Neural progenitor cell (in vitro differentiated cells): ENCODE results near the gene MRPL36. TPM values are rescaled to one million over a fixed set of nuclear protein-coding genes. Genes with fewer than 3 reads are reported as not detected.
"Not testable (repeated sequence)": the region's sequence is repeated elsewhere in the genome, so short reads cannot be mapped to it uniquely, and the experiment has no call there.

Source experiments
- DNase-seq: peaks from one replicate; pipeline ENCODE4 v3.0.0-alpha.2; 2016; ENCODE audit warnings: low spot score
- H2AFZ ChIP-seq: fragments of 200-600 bp; sonication (generic); replicated peaks from 2 replicates; pipeline ENCODE4 v1.6.1; 2016; ENCODE audit warnings: antibody characterized with exemption
- H3F3A ChIP-seq: fragments of 200-600 bp; sonication (generic); 2 replicates; pipeline ENCODE4 v1.6.1; 2016; ENCODE audit warnings: antibody characterized with exemption, low read depth
- H3K27ac ChIP-seq: fragments of 200-600 bp; sonication (generic); 2 replicates; pipeline ENCODE4 v1.5.1; 2016; ENCODE audit warnings: mild to moderate bottlenecking
- H3K27me3 ChIP-seq: fragments of 200-600 bp; sonication (generic); 2 replicates; pipeline ENCODE4 v1.6.1; 2016; ENCODE audit warnings: mild to moderate bottlenecking, moderate library complexity
- H3K36me3 ChIP-seq: fragments of 200-600 bp; sonication (generic); 2 replicates; pipeline ENCODE4 v1.5.1; 2016
- H3K4me1 ChIP-seq: fragments of 200-600 bp; sonication (generic); 2 replicates; pipeline ENCODE4 v1.6.1; 2016; ENCODE audit warnings: mixed run types
- H3K4me2 ChIP-seq: fragments of 200-600 bp; sonication (generic); 2 replicates; pipeline ENCODE4 v1.6.1; 2016
- H3K4me3 ChIP-seq: fragments of 200-600 bp; sonication (generic); 2 replicates; pipeline ENCODE4 v1.5.1; 2016
- H3K79me2 ChIP-seq: fragments of 200-600 bp; sonication (generic); 2 replicates; pipeline ENCODE4 v1.6.1; 2016; ENCODE audit warnings: low read depth
- H3K9ac ChIP-seq: fragments of 200-600 bp; sonication (generic); 2 replicates; pipeline ENCODE4 v1.6.1; 2016
- H3K9me3 ChIP-seq: fragments of 200-600 bp; sonication (generic); 2 replicates; pipeline ENCODE4 v1.5.1; 2016; ENCODE audit warnings: low read depth
- H4K20me1 ChIP-seq: fragments of 200-600 bp; sonication (generic); 2 replicates; pipeline ENCODE4 v1.6.1; 2016; ENCODE audit warnings: low read depth
- H3K27ac Mint-ChIP-seq: 3 replicates; pipeline ENCODE4 v1.8.0; 2021; ENCODE audit warnings: mixed read lengths
- H3K27me3 Mint-ChIP-seq: 2 replicates; pipeline ENCODE4 v1.8.0; 2022; ENCODE audit warnings: low read depth, mild to moderate bottlenecking, inconsistent platforms, moderate library complexity, mixed read lengths; ENCODE audit not compliant: insufficient read depth
- H3K36me3 Mint-ChIP-seq: 3 replicates; pipeline ENCODE4 v1.8.0; 2021; ENCODE audit warnings: mixed read lengths
- H3K4me1 Mint-ChIP-seq: 3 replicates; pipeline ENCODE4 v1.8.0; 2021; ENCODE audit warnings: mixed read lengths
- H3K4me3 Mint-ChIP-seq: 3 replicates; pipeline ENCODE4 v1.8.0; 2021; ENCODE audit warnings: mild to moderate bottlenecking, moderate library complexity, mixed read lengths
- H3K9me3 Mint-ChIP-seq: 3 replicates; pipeline ENCODE4 v1.8.0; 2020; ENCODE audit warnings: mixed read lengths
- CTCF ChIP-seq: fragments of 200-600 bp; sonication (generic); IDR thresholded peaks from 2 replicates; pipeline ENCODE4 v1.5.1; 2017; ENCODE audit warnings: antibody characterized with exemption, mild to moderate bottlenecking
- EZH2 ChIP-seq: fragments of 200-600 bp; sonication (generic); IDR thresholded peaks from 2 replicates; pipeline ENCODE4 v1.6.1; 2017; ENCODE audit warnings: antibody characterized with exemption, mild to moderate bottlenecking, moderate library complexity
- EZH2phosphoT487 ChIP-seq: fragments of 200-600 bp; sonication (generic); IDR thresholded peaks from 2 replicates; pipeline ENCODE4 v1.6.1; 2017; ENCODE audit warnings: antibody characterized with exemption
- total RNA-seq: library from RNA; depleted of rRNA; stranded (reverse); fragments of >200 nt; gene quantifications from 2 replicates; pipeline ENCODE4 v1.2.3, GENCODE V29; 2015; ENCODE audit warnings: low replicate concordance

MRPL36 gene
- total RNA-seq, 1 donor from 2014 or later = 22.2 TPM

- H3K4me3 ChIP-seq = no peak overlapping the region
- Mint-ChIP-seq H3K36me3 (no peaks in the 10 kb centered on the region), H3K27ac (no peak overlapping the region), H3K4me1 (peaks cover 18% of the 10 kb centered on the region), H3K9me3 (no peaks in the 10 kb centered on the region), H3K27me3 (peaks cover 3% of the 10 kb centered on the region), H3K4me3 (no peak overlapping the region)
- no peaks in the 10 kb centered on the region for H3K27me3 ChIP-seq
- no peaks in the 10 kb centered on the region for H3K36me3 ChIP-seq
- no peak overlapping the region for H3K9ac ChIP-seq
- TF ChIP-seq CTCF (no peak), EZH2 (no peak), EZH2phosphoT487 (no peak)
- peak overlapping the region; percentile 71 for H2AFZ ChIP-seq
- H3K4me2 ChIP-seq = no peak overlapping the region
- H4K20me1 ChIP-seq = no peaks in the 10 kb centered on the region
- no peaks in the 10 kb centered on the region for H3K79me2 ChIP-seq
- peaks cover 11% of the 10 kb centered on the region for H3F3A ChIP-seq
- H3K4me1 ChIP-seq = peaks cover 13% of the 10 kb centered on the region
- DNase-seq = no peak
- H3K9me3 ChIP-seq = no peaks in the 10 kb centered on the region
- H3K27ac ChIP-seq = no peak overlapping the region
Measured at GRCh38 chr5:1789834-1790471, 9.7 kb downstream of the MRPL36 start.

GRCh38 chr5:1789438-1789833 lies 10.2 kb downstream of the MRPL36 start:
- H4K20me1 ChIP-seq, H3K9me3 Mint-ChIP-seq, H3K9me3 ChIP-seq, H3K27ac Mint-ChIP-seq, H3K27me3 Mint-ChIP-seq, DNase-seq, H3K4me2 ChIP-seq, H3K79me2 ChIP-seq, H3K27ac ChIP-seq, H3K9ac ChIP-seq, H3K4me3 ChIP-seq, H3K36me3 ChIP-seq, H3K27me3 ChIP-seq, H3K4me3 Mint-ChIP-seq, H3K36me3 Mint-ChIP-seq: not testable (repeated sequence)
- peaks cover 19% of the 10 kb centered on the region for H3K4me1 Mint-ChIP-seq
- peaks cover 13% of the 10 kb centered on the region for H3K4me1 ChIP-seq
- H3F3A ChIP-seq = peaks cover 11% of the 10 kb centered on the region
- H2AFZ ChIP-seq = peak overlapping the region; percentile 71

- Histone ChIP-seq H3K27me3 (no peaks in the 10 kb centered on the region), H3K79me2 (no peaks in the 10 kb centered on the region), H3K4me3 (no peak overlapping the region), H3F3A (peaks cover 11% of the 10 kb centered on the region), H3K27ac (no peak overlapping the region), H3K4me1 (peaks cover 13% of the 10 kb centered on the region), H2AFZ (peak overlapping the region; percentile 72), H3K9ac (no peak overlapping the region), H3K9me3 (no peaks in the 10 kb centered on the region), H3K4me2 (no peak overlapping the region), H3K36me3 (no peaks in the 10 kb centered on the region), H4K20me1 (no peaks in the 10 kb centered on the region)
- peak; percentile 25 for DNase-seq
- Mint-ChIP-seq H3K27me3 (peaks cover 3% of the 10 kb centered on the region), H3K9me3 (no peaks in the 10 kb centered on the region), H3K27ac (no peak overlapping the region), H3K4me1 (peaks cover 21% of the 10 kb centered on the region), H3K4me3 (no peak overlapping the region), H3K36me3 (no peaks in the 10 kb centered on the region)
- no peak for TF ChIP-seq CTCF
- no peak for TF ChIP-seq EZH2
Measured at GRCh38 chr5:1788828-1789227, 10.8 kb downstream of the MRPL36 start.

- no peak overlapping the region for H3K27ac ChIP-seq
- no peak overlapping the region for H3K27ac Mint-ChIP-seq
- no peaks in the 10 kb centered on the region for H3K36me3 ChIP-seq
- peaks cover 11% of the 10 kb centered on the region for H3F3A ChIP-seq
- H4K20me1 ChIP-seq = no peaks in the 10 kb centered on the region
- H3K9me3 ChIP-seq = no peaks in the 10 kb centered on the region
- H3K4me2 ChIP-seq = no peak overlapping the region
- no peak overlapping the region for H3K9ac ChIP-seq
- H3K4me1 ChIP-seq = peaks cover 13% of the 10 kb centered on the region
- H3K9me3 Mint-ChIP-seq = no peaks in the 10 kb centered on the region
- no peaks in the 10 kb centered on the region for H3K36me3 Mint-ChIP-seq
- no peaks in the 10 kb centered on the region for H3K79me2 ChIP-seq
- TF ChIP-seq CTCF (no peak), EZH2 (no peak), EZH2phosphoT487 (no peak)
- no peak overlapping the region for H3K4me3 Mint-ChIP-seq
- peaks cover 3% of the 10 kb centered on the region for H3K27me3 Mint-ChIP-seq
- no peak overlapping the region for H2AFZ ChIP-seq
- peaks cover 24% of the 10 kb centered on the region for H3K4me1 Mint-ChIP-seq
- no peak for DNase-seq
- no peaks in the 10 kb centered on the region for H3K27me3 ChIP-seq
- H3K4me3 ChIP-seq = no peak overlapping the region
Measured at GRCh38 chr5:1788200-1788599, 11.4 kb downstream of the MRPL36 start.
